IPS-15b (cell line): ENCODE results near the gene SLC11A2.

ENCODE experiments used
- H3K27me3 ChIP-seq: one replicate; pipeline ENCODE4 v1.6.1; 2013; ENCODE audit warnings: low read length; ENCODE audit not compliant: control insufficient read depth, insufficient read depth
- H3K36me3 ChIP-seq: one replicate; pipeline ENCODE4 v1.6.1; 2013; ENCODE audit warnings: low read length; ENCODE audit not compliant: control insufficient read depth, insufficient read depth
- H3K4me1 ChIP-seq: one replicate; pipeline ENCODE4 v1.6.1; 2013; ENCODE audit warnings: mild to moderate bottlenecking, low read length; ENCODE audit not compliant: control insufficient read depth, insufficient read depth
- H3K4me3 ChIP-seq: one replicate; pipeline ENCODE4 v1.5.1; 2013; ENCODE audit warnings: low read depth, low read length
- H3K9ac ChIP-seq: one replicate; pipeline ENCODE4 v1.6.1; 2013; ENCODE audit warnings: low read depth, mild to moderate bottlenecking, low read length
- H3K9me3 ChIP-seq: one replicate; pipeline ENCODE4 v1.6.1; 2013; ENCODE audit warnings: mild to moderate bottlenecking, low read length; ENCODE audit not compliant: control insufficient read depth, insufficient read depth

Gene SLC11A2

DNA sequence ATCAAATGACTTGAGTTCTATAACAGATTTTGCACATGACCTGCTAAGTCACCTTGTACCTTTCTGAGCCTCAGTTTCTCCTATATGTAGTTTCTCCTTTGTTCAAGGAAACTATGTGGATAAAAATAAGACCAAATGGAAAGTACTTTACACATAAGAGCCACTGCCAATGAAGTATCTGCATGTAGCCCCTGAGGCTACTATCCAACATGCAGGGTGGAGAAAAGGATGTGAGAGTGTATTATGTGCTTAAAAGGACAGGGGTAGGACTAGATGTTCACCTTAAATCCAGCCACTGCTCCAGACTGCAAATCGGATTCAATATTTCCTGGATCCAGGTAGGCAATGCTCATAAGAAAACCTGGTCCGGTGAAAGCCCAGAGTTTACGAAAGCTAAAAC lies 21.2 kb downstream of the SLC11A2 start:
- Histone ChIP-seq H3K9ac (no peak overlapping the region), H3K36me3 (peaks cover 3% of the 10 kb centered on the region), H3K27me3 (no peaks in the 10 kb centered on the region), H3K9me3 (no peaks in the 10 kb centered on the region), H3K4me3 (no peak overlapping the region), H3K4me1 (peaks cover 3% of the 10 kb centered on the region)

DNA sequence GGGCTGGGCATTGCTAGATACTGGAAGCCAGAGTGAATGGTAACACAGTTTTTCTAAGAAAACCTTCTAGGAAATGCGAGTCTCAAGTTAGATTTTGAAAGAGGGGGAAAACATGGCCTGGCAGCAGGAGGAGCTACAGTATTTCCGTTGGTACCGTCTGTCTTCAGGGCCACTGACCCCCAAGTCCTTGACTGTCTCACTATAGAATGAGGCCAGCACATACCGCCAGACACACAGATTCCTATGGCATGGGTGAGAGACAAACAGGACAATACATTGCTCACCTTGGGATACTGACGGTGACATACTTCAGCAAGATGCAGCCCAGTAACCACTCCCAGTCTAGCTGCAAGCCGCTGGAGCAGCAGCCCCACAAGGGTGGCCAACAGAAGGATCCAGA lies 21.7 kb downstream of the SLC11A2 start:
- peaks cover 3% of the 10 kb centered on the region for H3K36me3 ChIP-seq

DNA sequence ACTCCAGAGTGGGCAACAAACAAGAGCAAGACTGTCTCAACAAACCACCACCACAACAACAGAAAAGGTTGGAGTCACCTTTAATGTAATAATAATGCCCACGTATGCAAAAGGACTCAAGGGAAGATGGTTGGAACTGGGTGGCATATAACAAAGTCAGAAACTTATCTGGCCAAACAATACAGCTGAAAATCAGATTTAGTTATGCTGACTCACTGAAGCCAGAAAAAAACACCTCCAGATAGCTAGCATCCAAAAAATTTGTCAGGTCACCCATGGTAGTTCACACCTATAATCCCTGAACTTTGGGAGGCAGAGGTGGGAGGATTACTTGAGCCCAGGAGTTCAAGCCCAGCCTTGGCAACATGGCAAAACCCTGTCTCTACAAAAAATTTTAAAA lies 24.4 kb downstream of the SLC11A2 start:
- Histone ChIP-seq H3K36me3 (no peaks in the 10 kb centered on the region), H3K27me3 (no peaks in the 10 kb centered on the region), H3K4me1 (no peaks in the 10 kb centered on the region), H3K9ac (no peak overlapping the region), H3K4me3 (no peak overlapping the region), H3K9me3 (no peaks in the 10 kb centered on the region)

More for the DNA sequence above, 21.7 kb downstream of the SLC11A2 start:
- Histone ChIP-seq H3K4me1 (peaks cover 3% of the 10 kb centered on the region), H3K27me3 (no peaks in the 10 kb centered on the region), H3K9ac (no peak overlapping the region), H3K9me3 (no peaks in the 10 kb centered on the region), H3K4me3 (no peak overlapping the region)

DNA sequence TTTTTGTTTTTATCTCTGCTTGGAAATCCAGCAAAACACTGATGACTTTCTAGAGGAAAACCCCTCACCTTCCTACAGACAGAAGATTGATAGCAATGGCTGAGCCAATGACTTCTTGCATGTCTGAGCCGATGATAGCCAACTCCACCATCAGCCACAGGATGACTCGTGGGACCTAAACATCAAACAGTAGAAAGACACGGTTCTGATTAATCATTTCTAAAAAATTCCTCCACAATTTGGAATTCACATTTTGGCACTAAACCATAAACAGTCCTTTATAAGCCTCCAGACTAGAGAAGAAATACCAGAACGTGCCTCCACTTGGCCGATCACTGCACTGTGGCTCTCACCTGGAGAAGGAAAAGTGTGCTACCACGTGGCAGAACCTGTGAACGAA lies 25.9 kb downstream of the SLC11A2 start:
- Histone ChIP-seq H3K4me3 (no peak overlapping the region), H3K27me3 (no peaks in the 10 kb centered on the region), H3K9ac (no peak overlapping the region), H3K9me3 (no peaks in the 10 kb centered on the region), H3K36me3 (no peaks in the 10 kb centered on the region), H3K4me1 (no peaks in the 10 kb centered on the region)

DNA sequence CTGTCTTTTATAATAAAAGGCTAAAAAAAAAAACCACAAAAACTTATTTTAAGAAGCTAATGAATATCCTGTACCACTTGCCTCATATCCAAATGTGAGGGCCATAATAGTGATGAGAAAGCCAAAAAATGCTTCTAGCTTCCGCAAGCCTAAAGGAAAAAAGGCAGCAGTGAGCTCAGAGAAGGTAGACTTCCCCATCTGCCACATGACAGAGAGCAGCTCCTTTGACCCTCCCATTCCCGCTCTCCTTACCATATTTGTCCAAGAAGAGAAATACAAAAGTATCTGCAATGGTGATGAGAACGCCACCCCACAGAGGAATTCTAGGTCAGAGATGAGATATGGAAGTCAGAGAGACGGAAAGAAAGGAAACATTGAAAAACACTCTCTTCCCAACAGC lies 27.1 kb downstream of the SLC11A2 start:
- no peaks in the 10 kb centered on the region for H3K36me3 ChIP-seq
- H3K4me1 ChIP-seq: no peaks in the 10 kb centered on the region
- H3K27me3 ChIP-seq: no peaks in the 10 kb centered on the region
- H3K9me3 ChIP-seq: no peaks in the 10 kb centered on the region
- H3K9ac ChIP-seq: no peak overlapping the region
- H3K4me3 ChIP-seq: no peak overlapping the region

DNA sequence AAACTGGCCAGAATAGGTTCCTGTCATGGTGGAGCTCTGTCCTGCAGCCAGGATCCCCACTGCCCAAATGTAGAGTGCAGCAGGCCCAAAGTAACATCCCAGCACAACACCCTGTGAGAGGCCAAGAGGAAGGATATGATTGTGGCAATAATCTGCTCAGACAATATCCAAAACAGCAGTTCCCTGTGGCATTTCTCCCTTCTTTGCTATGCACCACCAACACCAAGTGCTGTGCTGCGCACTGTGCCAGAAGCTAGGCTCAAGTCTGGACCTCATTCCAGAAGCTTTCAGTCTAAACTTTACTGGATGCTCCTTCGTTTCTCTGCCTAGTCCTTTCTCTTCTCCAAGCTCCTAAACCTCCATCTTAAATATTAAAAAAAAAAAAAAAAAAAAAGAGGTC lies 33.4 kb downstream of the SLC11A2 start:
- H3K9ac ChIP-seq: no peak overlapping the region
- no peak overlapping the region for H3K4me3 ChIP-seq
- peaks cover 17% of the 10 kb centered on the region for H3K36me3 ChIP-seq

DNA sequence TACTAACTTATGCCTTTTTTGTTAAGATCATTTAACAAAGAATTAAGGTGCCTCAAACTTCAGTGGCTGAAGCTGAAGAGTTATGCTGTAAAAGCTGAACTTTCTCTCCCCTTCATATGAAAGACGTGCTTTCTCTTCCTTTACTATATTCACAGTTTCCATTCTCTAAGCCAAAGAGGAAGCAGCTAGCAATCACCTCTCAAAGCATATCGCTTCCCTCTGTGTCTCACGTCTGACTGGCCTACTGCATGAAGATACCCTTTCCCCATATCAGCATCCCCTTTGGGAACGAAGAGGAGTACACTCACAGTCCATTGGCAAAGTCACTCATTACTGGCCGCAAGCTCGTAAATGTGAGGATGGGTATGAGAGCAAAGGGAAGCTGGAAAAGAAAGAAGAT lies 34.9 kb downstream of the SLC11A2 start:
- no peak overlapping the region for H3K4me3 ChIP-seq
- H3K4me1 ChIP-seq: no peaks in the 10 kb centered on the region
- no peak overlapping the region for H3K9ac ChIP-seq
- H3K27me3 ChIP-seq: no peaks in the 10 kb centered on the region
- H3K9me3 ChIP-seq: no peaks in the 10 kb centered on the region
- peaks cover 17% of the 10 kb centered on the region for H3K36me3 ChIP-seq

More for the DNA sequence above, 33.4 kb downstream of the SLC11A2 start:
- Histone ChIP-seq H3K9me3 (no peaks in the 10 kb centered on the region), H3K27me3 (no peaks in the 10 kb centered on the region), H3K4me1 (no peaks in the 10 kb centered on the region)

DNA sequence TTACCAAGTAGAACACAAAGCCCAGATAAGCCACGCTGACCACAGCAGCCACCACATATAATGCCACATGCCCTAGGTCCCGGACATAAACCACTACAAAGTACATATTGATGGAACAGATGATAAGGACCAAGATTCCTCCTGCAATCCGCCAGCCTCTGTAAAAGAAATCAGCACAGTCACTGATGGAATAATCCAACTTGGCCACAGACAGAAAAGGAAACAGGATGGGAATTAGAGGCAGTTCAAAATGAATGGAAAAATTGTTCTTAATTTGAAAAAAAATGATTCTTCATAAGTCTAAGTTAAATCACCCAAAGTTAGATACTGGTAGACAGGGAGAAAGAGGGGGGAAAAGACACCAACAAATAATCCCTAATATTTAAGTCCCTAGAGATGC lies 35.4 kb downstream of the SLC11A2 start:
- no peaks in the 10 kb centered on the region for H3K4me1 ChIP-seq
- no peak overlapping the region for H3K4me3 ChIP-seq
- no peaks in the 10 kb centered on the region for H3K9me3 ChIP-seq
- no peaks in the 10 kb centered on the region for H3K27me3 ChIP-seq
- H3K36me3 ChIP-seq: peaks cover 17% of the 10 kb centered on the region
- no peak overlapping the region for H3K9ac ChIP-seq

DNA sequence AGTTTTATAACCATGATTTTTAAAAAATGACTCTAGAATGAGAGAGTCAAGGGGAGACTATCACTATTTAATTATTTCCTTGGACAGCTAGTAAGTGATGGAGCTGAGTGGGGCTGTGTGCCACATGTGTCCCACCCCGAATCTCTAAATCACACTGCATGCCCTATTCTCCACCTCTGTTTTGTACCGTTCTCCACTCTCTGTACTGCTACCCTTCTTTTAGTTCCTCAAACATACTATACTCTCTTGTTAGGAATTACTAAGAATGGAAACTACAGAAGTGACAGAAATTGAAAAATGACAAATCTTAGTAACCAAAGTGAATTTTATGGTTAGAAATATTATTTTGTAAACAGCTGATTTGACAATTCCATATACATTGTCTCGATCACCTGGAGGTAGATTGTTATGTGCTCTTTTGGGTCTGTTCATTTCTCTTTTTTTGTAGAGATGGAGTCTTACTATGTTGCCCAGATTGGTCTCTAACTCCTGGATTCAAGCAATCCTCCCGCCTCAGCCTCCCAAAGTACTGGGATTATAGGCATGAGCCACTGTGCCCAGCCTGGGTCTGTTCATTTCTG lies 35.9 kb downstream of the SLC11A2 start:
- H3K4me1 ChIP-seq: no peaks in the 10 kb centered on the region
- H3K4me3 ChIP-seq: no peak overlapping the region
- H3K9ac ChIP-seq: no peak overlapping the region
- no peaks in the 10 kb centered on the region for H3K27me3 ChIP-seq
- H3K9me3 ChIP-seq: no peaks in the 10 kb centered on the region
- peaks cover 17% of the 10 kb centered on the region for H3K36me3 ChIP-seq

DNA sequence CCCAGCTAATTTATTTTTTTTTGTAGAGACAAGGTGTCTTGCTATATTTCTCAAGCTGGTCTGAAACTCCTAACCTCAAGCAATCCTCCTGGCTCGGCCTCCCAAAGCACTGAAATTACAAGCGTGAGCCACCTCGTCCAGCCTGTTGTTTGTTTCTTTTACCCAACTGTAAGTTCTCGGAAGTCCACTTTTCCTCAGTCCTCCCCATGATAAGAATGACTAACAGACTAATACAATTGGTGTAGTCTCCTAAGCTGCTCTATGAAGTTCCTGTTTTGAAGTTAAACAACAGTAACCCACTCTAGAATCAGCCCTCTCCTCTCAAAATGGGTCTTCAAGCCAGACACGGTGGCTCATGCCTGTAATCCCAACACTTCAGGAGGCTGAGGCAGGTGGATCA lies 37.3 kb downstream of the SLC11A2 start:
- peaks cover 17% of the 10 kb centered on the region for H3K36me3 ChIP-seq
- H3K9ac ChIP-seq: no peak overlapping the region
- no peaks in the 10 kb centered on the region for H3K27me3 ChIP-seq
- no peaks in the 10 kb centered on the region for H3K9me3 ChIP-seq
- H3K4me3 ChIP-seq: no peak overlapping the region
- H3K4me1 ChIP-seq: no peaks in the 10 kb centered on the region

DNA sequence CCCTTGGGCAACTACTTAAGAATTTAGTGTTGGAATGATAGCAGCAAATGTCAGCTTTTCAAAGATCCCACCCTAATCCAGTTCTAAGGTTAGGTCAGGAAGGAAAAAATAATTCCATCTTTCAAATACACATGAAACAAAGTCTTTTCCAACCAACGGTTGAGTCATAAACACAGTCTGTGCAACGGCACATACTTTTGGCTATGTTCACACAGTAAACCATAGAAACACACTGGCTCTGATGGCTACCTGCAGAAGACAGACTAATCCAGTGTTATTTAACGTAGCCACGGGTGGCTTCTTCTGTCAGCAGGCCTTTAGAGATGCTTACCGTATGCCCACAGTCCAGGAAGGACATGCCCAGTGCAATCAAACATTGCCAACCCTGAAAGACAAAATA lies 38.1 kb downstream of the SLC11A2 start:
- no peak overlapping the region for H3K4me3 ChIP-seq
- no peaks in the 10 kb centered on the region for H3K9me3 ChIP-seq
- H3K9ac ChIP-seq: no peak overlapping the region
- H3K4me1 ChIP-seq: no peaks in the 10 kb centered on the region
- H3K27me3 ChIP-seq: no peaks in the 10 kb centered on the region
- peaks cover 17% of the 10 kb centered on the region for H3K36me3 ChIP-seq

DNA sequence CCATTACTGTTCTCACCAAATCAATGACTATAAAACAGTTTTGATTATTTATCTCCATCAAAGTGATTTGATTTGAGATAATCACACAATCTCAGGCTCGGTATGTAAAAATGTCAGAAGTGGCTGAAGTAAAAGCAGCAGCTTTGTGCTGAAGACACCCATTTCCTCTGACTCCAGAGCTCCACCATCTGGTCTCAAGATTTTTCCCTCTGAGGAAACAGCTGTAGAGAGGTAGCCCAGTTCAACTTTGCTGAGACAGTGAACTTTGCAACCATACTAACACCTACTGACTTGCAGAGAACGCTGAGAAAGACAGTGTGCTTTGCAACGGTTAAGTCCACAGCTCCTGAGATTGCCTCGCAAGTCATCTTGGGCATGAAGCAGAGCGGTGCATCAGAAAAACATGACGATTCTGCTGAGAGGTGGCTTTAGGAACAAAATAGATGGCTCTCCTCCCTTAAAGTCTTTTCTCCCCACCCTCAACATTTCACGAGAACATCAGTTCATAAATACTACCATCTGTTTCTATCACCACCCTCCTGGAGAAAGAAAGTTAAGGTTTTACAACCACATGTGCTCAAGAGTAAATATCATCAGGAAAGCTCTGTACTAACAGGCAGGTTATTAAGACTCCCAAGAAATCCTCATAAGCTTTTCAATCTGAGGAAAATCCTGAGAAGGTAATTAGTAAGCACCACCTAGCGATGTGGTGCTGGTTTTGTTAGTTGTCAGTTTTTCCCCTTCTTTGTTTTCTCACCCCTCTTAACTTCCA lies 39.0 kb downstream of the SLC11A2 start:
- H3K27me3 ChIP-seq: no peaks in the 10 kb centered on the region
- no peak overlapping the region for H3K4me3 ChIP-seq
- no peaks in the 10 kb centered on the region for H3K9me3 ChIP-seq
- no peak overlapping the region for H3K9ac ChIP-seq
- no peaks in the 10 kb centered on the region for H3K4me1 ChIP-seq
- peaks cover 15% of the 10 kb centered on the region for H3K36me3 ChIP-seq
